Neutrophil (primary cell): Measurements from ENCODE around the gene GNG12.

Experiments used
- H3K27ac ChIP-seq: fragments of 200-600 bp; sonication (generic); 2 replicates; pipeline ENCODE4 v1.5.1; 2016; ENCODE audit warnings: mild to moderate bottlenecking, moderate library complexity
- H3K27me3 ChIP-seq: fragments of 200-600 bp; sonication (generic); 2 replicates; pipeline ENCODE4 v1.6.0; 2016; ENCODE audit warnings: mild to moderate bottlenecking
- H3K36me3 ChIP-seq: fragments of 200-600 bp; sonication (generic); 2 replicates; pipeline ENCODE4 v1.5.1; 2017
- H3K4me1 ChIP-seq, 2 experiments: fragments of 200-600 bp in 1 of 2; sonication (generic) in 1 of 2; 1 replicate in 1 of 2; 2 replicates in 1 of 2; pipeline versions ENCODE4 v1.5.1 to v1.6.1; 2013 to 2016; ENCODE audit warnings: low read depth in 1 of 2, low read length in 1 of 2, mild to moderate bottlenecking in 1 of 2, moderate library complexity in 1 of 2; ENCODE audit not compliant: control insufficient read depth in 1 of 2, insufficient read depth in 1 of 2
- H3K4me3 ChIP-seq, 2 experiments: fragments of 200-600 bp in 1 of 2; sonication (generic) in 1 of 2; 1 replicate in 1 of 2; 2 replicates in 1 of 2; pipeline ENCODE4 v1.5.1; 2013 to 2016; ENCODE audit warnings: low read depth in 1 of 2, low read length in 1 of 2, mild to moderate bottlenecking in 1 of 2, moderate library complexity in 1 of 2
- H3K9me3 ChIP-seq: fragments of 200-600 bp; sonication (generic); 2 replicates; pipeline ENCODE4 v1.5.1; 2016
- TF ChIP-seq, protein P1 (sequence below): fragments of 200-600 bp; sonication (generic); IDR thresholded peaks from 2 replicates; pipeline ENCODE4 v1.5.1; 2016; ENCODE audit warnings: antibody characterized with exemption

Gene GNG12

DNA sequence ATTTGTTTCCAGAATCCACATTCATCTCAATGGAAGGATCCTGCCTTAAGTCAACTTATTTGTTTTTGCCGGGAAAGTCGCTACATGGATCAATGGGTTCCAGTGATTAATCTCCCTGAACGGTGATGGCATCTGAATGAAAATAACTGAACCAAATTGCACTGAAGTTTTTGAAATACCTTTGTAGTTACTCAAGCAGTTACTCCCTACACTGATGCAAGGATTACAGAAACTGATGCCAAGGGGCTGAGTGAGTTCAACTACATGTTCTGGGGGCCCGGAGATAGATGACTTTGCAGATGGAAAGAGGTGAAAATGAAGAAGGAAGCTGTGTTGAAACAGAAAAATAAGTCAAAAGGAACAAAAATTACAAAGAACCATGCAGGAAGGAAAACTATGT lies 145.6 kb downstream of the GNG12 start:
- Histone ChIP-seq H3K36me3 (no peaks in the 10 kb centered on the region), H3K27ac (peak overlapping the region; percentile 92), H3K9me3 (no peaks in the 10 kb centered on the region), H3K4me3 (peak overlapping the region; percentile 77 to 94), H3K27me3 (no peaks in the 10 kb centered on the region), H3K4me1 (peaks cover 60 to 64% of the 10 kb centered on the region in 2 experiments)
- TF ChIP-seq, protein P1, sequence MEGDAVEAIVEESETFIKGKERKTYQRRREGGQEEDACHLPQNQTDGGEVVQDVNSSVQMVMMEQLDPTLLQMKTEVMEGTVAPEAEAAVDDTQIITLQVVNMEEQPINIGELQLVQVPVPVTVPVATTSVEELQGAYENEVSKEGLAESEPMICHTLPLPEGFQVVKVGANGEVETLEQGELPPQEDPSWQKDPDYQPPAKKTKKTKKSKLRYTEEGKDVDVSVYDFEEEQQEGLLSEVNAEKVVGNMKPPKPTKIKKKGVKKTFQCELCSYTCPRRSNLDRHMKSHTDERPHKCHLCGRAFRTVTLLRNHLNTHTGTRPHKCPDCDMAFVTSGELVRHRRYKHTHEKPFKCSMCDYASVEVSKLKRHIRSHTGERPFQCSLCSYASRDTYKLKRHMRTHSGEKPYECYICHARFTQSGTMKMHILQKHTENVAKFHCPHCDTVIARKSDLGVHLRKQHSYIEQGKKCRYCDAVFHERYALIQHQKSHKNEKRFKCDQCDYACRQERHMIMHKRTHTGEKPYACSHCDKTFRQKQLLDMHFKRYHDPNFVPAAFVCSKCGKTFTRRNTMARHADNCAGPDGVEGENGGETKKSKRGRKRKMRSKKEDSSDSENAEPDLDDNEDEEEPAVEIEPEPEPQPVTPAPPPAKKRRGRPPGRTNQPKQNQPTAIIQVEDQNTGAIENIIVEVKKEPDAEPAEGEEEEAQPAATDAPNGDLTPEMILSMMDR, result no peak

- TF ChIP-seq, protein P1, result no peak
- H3K4me1 ChIP-seq, result peaks cover 60 to 64% of the 10 kb centered on the region in 2 experiments
- peak overlapping the region; percentile 77 to 94 for H3K4me3 ChIP-seq
- H3K36me3 ChIP-seq, result no peaks in the 10 kb centered on the region
- peak overlapping the region; percentile 92 for H3K27ac ChIP-seq
- no peaks in the 10 kb centered on the region for H3K9me3 ChIP-seq
- H3K27me3 ChIP-seq, result no peaks in the 10 kb centered on the region
Measured at GRCh38 chr1:67687198-67687545, 146.1 kb downstream of the GNG12 start.

DNA sequence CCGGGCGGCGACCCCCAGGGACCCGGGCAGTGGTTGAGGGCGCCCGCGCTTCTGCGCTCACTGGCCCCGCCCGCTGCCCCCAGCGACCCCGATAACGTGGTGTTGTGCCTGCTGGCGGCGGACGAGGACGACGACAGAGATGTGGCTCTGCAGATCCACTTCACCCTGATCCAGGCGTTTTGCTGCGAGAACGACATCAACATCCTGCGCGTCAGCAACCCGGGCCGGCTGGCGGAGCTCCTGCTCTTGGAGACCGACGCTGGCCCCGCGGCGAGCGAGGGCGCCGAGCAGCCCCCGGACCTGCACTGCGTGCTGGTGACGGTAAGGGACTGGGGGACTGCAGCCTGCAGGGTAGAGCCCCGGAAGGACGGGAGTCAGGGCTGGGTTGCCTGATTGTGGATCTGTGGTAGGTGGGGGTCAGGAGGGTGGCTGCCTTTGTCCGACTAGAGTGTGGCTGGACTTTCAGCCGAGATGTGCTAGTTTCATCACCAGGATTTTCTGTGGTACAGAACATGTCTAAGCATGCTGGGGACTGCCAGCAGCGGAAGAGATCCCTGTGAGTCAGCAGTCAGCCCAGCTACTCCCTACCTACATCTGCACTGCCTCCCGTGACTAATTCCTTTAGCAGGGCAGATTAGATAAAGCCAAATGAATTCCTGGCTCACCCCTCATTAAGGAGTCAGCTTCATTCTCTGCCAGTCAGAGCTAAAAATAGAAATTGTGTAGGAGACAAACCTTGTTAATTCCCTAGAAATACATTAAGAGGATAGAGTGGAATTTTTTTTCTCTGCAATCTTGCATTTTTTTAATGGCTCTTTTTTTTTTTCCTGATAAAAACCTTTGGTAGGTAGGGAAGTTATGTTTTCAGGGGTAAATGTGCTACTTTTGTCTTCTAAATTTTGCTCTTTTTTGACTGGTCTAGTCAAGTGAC lies 146.7 kb downstream of the GNG12 start:
- Histone ChIP-seq H3K27me3 (no peaks in the 10 kb centered on the region), H3K4me1 (peaks cover 60 to 64% of the 10 kb centered on the region in 2 experiments), H3K27ac (peak overlapping the region; percentile 92), H3K9me3 (no peaks in the 10 kb centered on the region), H3K4me3 (peak overlapping the region; percentile 77 to 94), H3K36me3 (no peaks in the 10 kb centered on the region)
- TF ChIP-seq, protein P1, result no peak

DNA sequence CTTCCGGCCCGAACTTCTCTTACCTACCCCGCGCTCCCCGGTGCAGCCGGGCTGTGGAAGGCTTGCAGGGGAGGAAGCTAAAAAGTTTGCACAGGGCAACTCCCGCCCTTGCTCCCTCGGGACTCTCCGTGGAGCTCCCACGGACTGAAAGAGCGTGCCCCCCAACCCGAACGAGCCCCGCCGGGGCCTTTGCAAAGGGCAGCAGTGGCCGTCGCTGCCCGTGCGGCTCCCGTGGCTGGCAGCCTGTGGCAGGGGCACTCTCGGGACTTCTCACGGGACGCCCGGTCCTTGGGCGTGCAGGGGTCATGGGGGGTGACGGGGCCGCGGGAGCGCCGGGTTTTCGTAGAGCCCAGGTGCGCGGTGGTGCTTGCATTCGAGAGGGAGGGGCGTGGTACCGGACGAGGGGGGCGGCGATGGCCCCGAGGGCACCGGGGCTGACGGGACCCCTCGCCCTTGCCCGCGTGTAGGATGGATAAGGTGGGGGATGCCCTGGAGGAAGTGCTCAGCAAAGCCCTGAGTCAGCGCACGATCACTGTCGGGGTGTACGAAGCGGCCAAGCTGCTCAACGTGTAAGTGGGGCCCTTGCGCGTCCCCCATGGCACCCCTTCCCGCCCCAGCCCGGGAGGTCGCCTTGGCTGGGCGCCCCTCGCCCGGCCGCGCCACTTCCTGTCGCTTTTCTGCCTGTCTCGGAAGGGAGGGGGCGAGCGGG lies 147.6 kb downstream of the GNG12 start:
- Histone ChIP-seq H3K4me1 (peaks cover 60 to 64% of the 10 kb centered on the region in 2 experiments), H3K4me3 (peak overlapping the region; percentile 77 to 94), H3K9me3 (no peaks in the 10 kb centered on the region), H3K27ac (peak overlapping the region; percentile 92), H3K27me3 (no peaks in the 10 kb centered on the region), H3K36me3 (no peaks in the 10 kb centered on the region)
- TF ChIP-seq, protein P1, result no peak

DNA sequence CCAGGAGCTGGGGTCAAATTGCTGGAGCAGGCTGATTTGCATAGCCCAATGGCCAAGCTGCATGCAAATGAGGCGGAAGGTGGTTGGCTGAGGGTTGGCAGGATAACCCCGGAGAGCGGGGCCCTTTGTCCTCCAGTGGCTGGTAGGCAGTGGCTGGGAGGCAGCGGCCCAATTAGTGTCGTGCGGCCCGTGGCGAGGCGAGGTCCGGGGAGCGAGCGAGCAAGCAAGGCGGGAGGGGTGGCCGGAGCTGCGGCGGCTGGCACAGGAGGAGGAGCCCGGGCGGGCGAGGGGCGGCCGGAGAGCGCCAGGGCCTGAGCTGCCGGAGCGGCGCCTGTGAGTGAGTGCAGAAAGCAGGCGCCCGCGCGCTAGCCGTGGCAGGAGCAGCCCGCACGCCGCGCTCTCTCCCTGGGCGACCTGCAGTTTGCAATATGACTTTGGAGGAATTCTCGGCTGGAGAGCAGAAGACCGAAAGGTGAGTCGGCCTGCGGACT lies 148.2 kb downstream of the GNG12 start, which contains the start of gene GADD45A:
Gene GADD45A, plus strand, starts transcription at position 135 of the 491 bp plus-strand sequence. Its CDS starts 294 bp downstream, at position 429.
- peak within 1 kb of the TSS; percentile 77 to 94 for H3K4me3 ChIP-seq
- no peaks in the 10 kb centered on the region for H3K36me3 ChIP-seq

More for the DNA sequence above, 148.2 kb downstream of the GNG12 start, which contains the start of gene GADD45A:
- Histone ChIP-seq H3K9me3 (no peaks in the 10 kb centered on the region), H3K27ac (peak within 1 kb of the TSS; percentile 92), H3K27me3 (no peaks in the 10 kb centered on the region), H3K4me1 (peaks cover 55 to 62% of the 10 kb centered on the region in 2 experiments)
- TF ChIP-seq, protein P1, result peak; percentile 47
